HCT116 (cell line): ENCODE data around the gene SLC13A3. TPM values are rescaled to one million over a fixed set of nuclear protein-coding genes. Genes with fewer than 3 reads are reported as not detected.

ENCODE experiments used
- ATAC-seq: fragments of 200-7000 bp; cut with Tn5 transposase; 2 replicates; pipeline ENCODE4 v1.9.1; 2020; ENCODE audit warnings: mild to moderate bottlenecking, moderate library complexity
- BruUV-seq: library from RNA; stranded (reverse); fragments of 400-500 nt; replicated peaks from 2 replicates; lab custom pipeline; 2021; lab: Mats Ljungman, UMichigan
- CTCF ChIA-PET: fragments of 300-600 bp; sonication (Branson Sonifier 250); formaldehyde crosslinking; loops from one replicate; lab custom pipeline; 2021; ENCODE audit warnings: antibody characterized with exemption; lab: Charles Lee
- POLR2A ChIA-PET: fragments of 300-600, 350-600 bp; sonication (Branson Sonifier 250); formaldehyde crosslinking; loops from one replicate; lab custom pipeline; 2021; ENCODE audit warnings: antibody characterized with exemption; lab: Charles Lee
- RAD21 ChIA-PET, 2 experiments: fragments of 300-600 bp; sonication (Branson Sonifier 250); formaldehyde crosslinking; loops; one replicate each; lab custom pipeline; 2023; ENCODE audit warnings: low total read pairs in 2 of 2; ENCODE audit not compliant: uncharacterized antibody in 2 of 2, unreplicated experiment in 2 of 2, low non-redundant PET in 1 of 2; lab: Charles Lee
- DNase-seq: peaks from one replicate; pipeline ENCODE4 v3.0.0-alpha.2; 2010; ENCODE audit warnings: low read depth, low spot score
- H2AFZ ChIP-seq: fragments of 200-600 bp; shearing (Covaris generic), sonication (generic); 2 replicates; pipeline ENCODE4 v1.6.1; 2017; ENCODE audit warnings: low read depth, mixed run types, mixed read lengths, antibody characterized with exemption, low read length; ENCODE audit not compliant: poor library complexity, severe bottlenecking
- H3K27ac ChIP-seq: 2 replicates; pipeline ENCODE4 v1.5.1; 2012; ENCODE audit warnings: low read depth, low read length
- H3K27me3 ChIP-seq: fragments of 200-600 bp; sonication (generic); 2 replicates; pipeline ENCODE4 v1.6.1; 2016; ENCODE audit warnings: mixed run types, low read length, mixed read lengths; ENCODE audit not compliant: insufficient read depth
- H3K36me3 ChIP-seq, 2 experiments: fragments of 200-500 bp in 1 of 2; fragments of 200-600 bp in 1 of 2; sonication (Bioruptor generic) in 1 of 2; sonication (generic) in 1 of 2; 2 replicates each; pipeline versions ENCODE4 v1.5.1 to v1.6.1; 2014 to 2016; ENCODE audit warnings: low read length in 2 of 2, inconsistent platforms in 1 of 2, mixed read lengths in 1 of 2, mixed run types in 1 of 2; ENCODE audit not compliant: insufficient read depth in 2 of 2, control insufficient read depth in 1 of 2
- H3K4me1 ChIP-seq, 2 experiments: fragments of 200-600 bp in 1 of 2; sonication (generic) in 1 of 2; 2 replicates each; pipeline versions ENCODE4 v1.5.1 to v1.6.1; 2012 to 2017; ENCODE audit warnings: low read length in 2 of 2, inconsistent platforms in 1 of 2, mild to moderate bottlenecking in 1 of 2, mixed read lengths in 1 of 2, mixed run types in 1 of 2, moderate library complexity in 1 of 2; ENCODE audit not compliant: insufficient read depth in 2 of 2, control insufficient read depth in 1 of 2
- H3K4me2 ChIP-seq: fragments of 200-600 bp; sonication (generic); 2 replicates; pipeline ENCODE4 v1.6.1; 2017; ENCODE audit warnings: mixed run types, low read length, mixed read lengths
- H3K4me3 ChIP-seq, 2 experiments: fragments of 200-600 bp in 1 of 2; sonication (generic) in 1 of 2; replicated peaks in 1 of 2; 2 replicates each; pipeline ENCODE4 v1.5.1; 2011 to 2016; ENCODE audit warnings: low read length in 2 of 2, control low read depth in 1 of 2, low read depth in 1 of 2, mild to moderate bottlenecking in 1 of 2, mixed read lengths in 1 of 2, mixed run types in 1 of 2
- H3K79me2 ChIP-seq: fragments of 200-600 bp; sonication (generic); 2 replicates; pipeline ENCODE4 v1.6.1; 2017; ENCODE audit warnings: mild to moderate bottlenecking, mixed run types, low read length, moderate library complexity, mixed read lengths; ENCODE audit not compliant: insufficient read depth
- H3K9ac ChIP-seq: fragments of 200-600 bp; sonication (generic); 2 replicates; pipeline ENCODE4 v1.6.1; 2016; ENCODE audit warnings: low read length, mixed read lengths
- H3K9me2 ChIP-seq: fragments of 200-600 bp; sonication (generic), shearing (Covaris generic); 2 replicates; pipeline ENCODE4 v1.6.1; 2017; ENCODE audit warnings: mixed run types, mild to moderate bottlenecking, moderate library complexity; ENCODE audit not compliant: insufficient read depth
- H3K9me3 ChIP-seq, 2 experiments: fragments of 200-500 bp in 1 of 2; fragments of 200-600 bp in 1 of 2; sonication (Bioruptor generic) in 1 of 2; sonication (generic) in 1 of 2; 2 replicates each; pipeline ENCODE4 v1.6.1; 2014 to 2017; ENCODE audit warnings: low read length in 2 of 2, mixed read lengths in 2 of 2, inconsistent platforms in 1 of 2, low read depth in 1 of 2, mild to moderate bottlenecking in 1 of 2, mixed run types in 1 of 2, moderate library complexity in 1 of 2; ENCODE audit not compliant: control insufficient read depth in 1 of 2, insufficient read depth in 1 of 2
- H4K20me1 ChIP-seq: fragments of 200-600 bp; sonication (generic), shearing (Covaris generic); 2 replicates; pipeline ENCODE4 v1.6.1; 2017; ENCODE audit warnings: mixed run types, mild to moderate bottlenecking, moderate library complexity; ENCODE audit not compliant: insufficient read depth
- CEBPB ChIP-seq: IDR thresholded peaks from 2 replicates; pipeline ENCODE4 v1.6.1; 2012; ENCODE audit warnings: low read depth
- CTCF ChIP-seq, 3 experiments: fragments of 200-600 bp in 1 of 3; sonication (generic) in 1 of 3; IDR thresholded peaks in 2 of 3; conservative IDR thresholded peaks in 1 of 3; 2 replicates each; pipeline ENCODE4 v1.5.1; 2012 to 2017; ENCODE audit warnings: low read depth in 2 of 3, low read length in 2 of 3, antibody characterized with exemption in 1 of 3, borderline replicate concordance in 1 of 3, control low read depth in 1 of 3, mild to moderate bottlenecking in 1 of 3, mixed read lengths in 1 of 3, mixed run types in 1 of 3, moderate library complexity in 1 of 3; ENCODE audit not compliant: insufficient read depth in 1 of 3
- ELF1 ChIP-seq: IDR thresholded peaks from 2 replicates; pipeline ENCODE4 v1.6.1; 2012; ENCODE audit warnings: low read depth, borderline replicate concordance
- JUND ChIP-seq: IDR thresholded peaks from 2 replicates; pipeline ENCODE4 v1.6.1; 2012
- MAX ChIP-seq: IDR thresholded peaks from 2 replicates; pipeline ENCODE4 v1.6.1; 2012
- POLR2AphosphoS5 ChIP-seq: IDR thresholded peaks from 2 replicates; pipeline ENCODE4 v1.6.1; 2011; ENCODE audit warnings: mild to moderate bottlenecking, low read depth, low read length, moderate library complexity
- SIN3A ChIP-seq: IDR thresholded peaks from 2 replicates; pipeline ENCODE4 v1.6.1; 2012; ENCODE audit warnings: low read depth
- SP1 ChIP-seq: IDR thresholded peaks from 2 replicates; pipeline ENCODE4 v1.6.1; 2012; ENCODE audit warnings: low read depth
- SRF ChIP-seq: IDR thresholded peaks from 2 replicates; pipeline ENCODE4 v1.6.1; 2012; ENCODE audit warnings: low read depth
- ZNF274 ChIP-seq: fragments of 200-500 bp; sonication (Bioruptor generic); IDR thresholded peaks from 2 replicates; pipeline ENCODE4 v1.6.1; 2014; ENCODE audit warnings: mild to moderate bottlenecking, low read depth, low read length, inconsistent platforms
- intact Hi-C: fragments of 100-400 bp; cut with micrococcal nuclease; formaldehyde crosslinking; loops from 2 replicates; pipeline ENCODE4 v1.10.0; 2022
- total RNA-seq: library from RNA; stranded (reverse); gene quantifications from one replicate; pipeline ENCODE4 v1.2.1, GENCODE V29; 2021; ENCODE audit not compliant: unreplicated experiment
- TF ChIP-seq, protein P1 (sequence below): IDR thresholded peaks from 2 replicates; pipeline ENCODE4 v1.6.1; 2012

The SLC13A3 gene
- total RNA-seq, 1 experiment from 2014 or later: not detected

- Histone ChIP-seq H3K9me2 (no peaks in the 10 kb centered on the region), H3K79me2 (no peaks in the 10 kb centered on the region), H3K9ac (no peak overlapping the region), H3K36me3 (no peaks in the 10 kb centered on the region), H2AFZ (no peak overlapping the region), H3K4me2 (no peak overlapping the region), H3K27ac (no peak overlapping the region), H3K27me3 (0 out of 2 replicates have a peak, but pooled peaks cover 6% of the 10 kb centered on the region), H4K20me1 (no peaks in the 10 kb centered on the region), H3K4me1 (no peaks in the 10 kb centered on the region), H3K9me3 (no peaks in the 10 kb centered on the region), H3K4me3 (no peak overlapping the region)
- no TSS peak for BruUV-seq
- ChIA-PET CTCF (no interaction called here), RAD21 (no interaction called here), POLR2A (no interaction called here)
- intact Hi-C loops: no loop called here
- DNase-seq (no peak), ATAC-seq (peak; percentile 38; the same call in 1 of the 2 replicates)
- TF ChIP-seq ZNF274 (no peak), CEBPB (no peak), SIN3A (no peak), MAX (no peak), ELF1 (no peak), SRF (no peak), CTCF (IDR thresholded peaks at IDR 0.05 in 2 of 3, conservative IDR thresholded peaks at IDR 0.05 in 1 of 3; ENCODE audit: borderline replicate concordance in 1 of 3, insufficient read depth in 1 of 3, low read depth in 2 of 3, low read length in 2 of 3) (no peak), JUND (no peak), POLR2AphosphoS5 (no peak), SP1 (no peak)
- TF ChIP-seq, protein P1, sequence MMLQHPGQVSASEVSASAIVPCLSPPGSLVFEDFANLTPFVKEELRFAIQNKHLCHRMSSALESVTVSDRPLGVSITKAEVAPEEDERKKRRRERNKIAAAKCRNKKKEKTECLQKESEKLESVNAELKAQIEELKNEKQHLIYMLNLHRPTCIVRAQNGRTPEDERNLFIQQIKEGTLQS: no peak
Observed at GRCh38 chr20:46546298-46546697, 105.0 kb downstream of the SLC13A3 start.
